ENCODE measurements around the gene NGEF. TPM values are rescaled to one million over a fixed set of nuclear protein-coding genes. Genes with fewer than 3 reads are reported as not detected.

NGEF gene
- total and polyA plus RNA-seq, 10 of the 15 experiments (the other 5 are each of a cell fraction or from before 2014, with no cell fraction given): 0.12 TPM; not detected in 9

- FAIRE-seq (no peak), DNase-seq (ENCODE audit: low read depth, low spot score) (no peak), ATAC-seq (no peak)
- no peak overlapping the region for H3K4me2 ChIP-seq (ENCODE audit: control insufficient read depth, insufficient read depth)
- no peaks in the 10 kb centered on the region for H3K27me3 ChIP-seq (replicated peaks in 1 of 2; ENCODE audit: control insufficient read depth in 2 of 2, insufficient read depth in 2 of 2, low read length in 1 of 2)
- ChIA-PET CTCF (interaction anchor here (0.7 to 4.7 kb wide), 3 partner anchors 13 to 406 kb away, joined by 3 to 23 read pairs (median 3); partner anchors contain the start of gene ATG16L1), POLR2A (interaction anchor here (0.6 to 2.2 kb wide), 3 partner anchors 12 to 465 kb away, joined by 3 to 15 read pairs (median 3); no protein-coding TSS in a partner anchor), RAD21 (ENCODE audit: unreplicated experiment) (interaction anchor here (1.1 to 2.7 kb wide), 3 partner anchors 12 to 68 kb away, joined by 3 to 12 read pairs (median 5); no protein-coding TSS in a partner anchor), SMC1A (ENCODE audit: uncharacterized antibody, unreplicated experiment) (interaction anchor here (1.1 to 6.7 kb wide), 4 partner anchors 9 to 21 kb away, joined by 3 to 52 read pairs (median 6); no protein-coding TSS in a partner anchor)
- H3K4me1 ChIP-seq (ENCODE audit: control insufficient read depth, insufficient read depth, low read length): peaks cover 19% of the 10 kb centered on the region
- TF ChIP-seq SIN3A (IDR thresholded peaks at IDR 0.05; ENCODE audit: low read depth, low read length) (no peak), RFX5 (IDR thresholded peaks at IDR 0.05; ENCODE audit: low read depth, low read length) (no peak), NKRF (conservative IDR thresholded peaks at IDR 0.05) (no peak), BCL3 (IDR thresholded peaks at IDR 0.05; ENCODE audit: borderline replicate concordance, insufficient read depth, low read depth, low read length, poor library complexity, severe bottlenecking) (no peak), SIX5 (IDR thresholded peaks at IDR 0.05; ENCODE audit: low read depth, low read length, severe bottlenecking) (no peak), ATF2 (IDR thresholded peaks at IDR 0.05; ENCODE audit: low read length) (no peak), ZBTB4 (CRISPR knock-in tag; IDR thresholded peaks at IDR 0.05) (no peak)
- in situ Hi-C loops (cut with MboI) (no loop called here), intact Hi-C loops (cut with micrococcal nuclease; ENCODE audit: unreplicated experiment) (no loop called here)
- no TSS peak for BruUV-seq (replicated peaks)
- H3K36me3 ChIP-seq (ENCODE audit: control insufficient read depth in 2 of 2, insufficient read depth in 2 of 2, low read length in 1 of 2): no peaks in the 10 kb centered on the region
- H3K4me3 ChIP-seq: no peak overlapping the region
- peaks cover 2% of the 10 kb centered on the region; the same call in 1 of the 3 replicates for H3K9me3 ChIP-seq (replicated peaks; ENCODE audit: control insufficient read depth, insufficient read depth, low read length)
- 91% methylated on average over 7 of the region's 10 CpGs for WGBS (ENCODE audit: insufficient coverage, insufficient replicate concordance, low lambda C conversion rate, missing lambda C conversion rate)
- no peaks in the 10 kb centered on the region for H3K79me2 ChIP-seq (ENCODE audit: control insufficient read depth, insufficient read depth, low read length)
- H3K27ac ChIP-seq (ENCODE audit: control insufficient read depth, insufficient read depth): no peak overlapping the region
- H2AFZ ChIP-seq (ENCODE audit: control insufficient read depth, low read depth, low read length): no peak overlapping the region
- H3K9ac ChIP-seq (ENCODE audit: control insufficient read depth, insufficient read depth, low read length): no peak overlapping the region
- no peaks in the 10 kb centered on the region for H4K20me1 ChIP-seq (ENCODE audit: control insufficient read depth, insufficient read depth)
Observed at GRCh38 chr2:232954691-232955090, 58.4 kb downstream of the NGEF start.
